Smooth muscle cell of bladder (primary cell): Measurements from ENCODE around the gene GPR107. TPM values are rescaled to one million over a fixed set of nuclear protein-coding genes. Genes with fewer than 3 reads are reported as not detected.

Experiments
- total RNA-seq: library from RNA; depleted of rRNA; stranded (reverse); fragments of >200 nt; gene quantifications from 2 replicates; pipeline ENCODE4 v1.2.3, GENCODE V29; 2014

The GPR107 gene
- 20.8 and 21.4 TPM in 2 replicates for total RNA-seq

DNA sequence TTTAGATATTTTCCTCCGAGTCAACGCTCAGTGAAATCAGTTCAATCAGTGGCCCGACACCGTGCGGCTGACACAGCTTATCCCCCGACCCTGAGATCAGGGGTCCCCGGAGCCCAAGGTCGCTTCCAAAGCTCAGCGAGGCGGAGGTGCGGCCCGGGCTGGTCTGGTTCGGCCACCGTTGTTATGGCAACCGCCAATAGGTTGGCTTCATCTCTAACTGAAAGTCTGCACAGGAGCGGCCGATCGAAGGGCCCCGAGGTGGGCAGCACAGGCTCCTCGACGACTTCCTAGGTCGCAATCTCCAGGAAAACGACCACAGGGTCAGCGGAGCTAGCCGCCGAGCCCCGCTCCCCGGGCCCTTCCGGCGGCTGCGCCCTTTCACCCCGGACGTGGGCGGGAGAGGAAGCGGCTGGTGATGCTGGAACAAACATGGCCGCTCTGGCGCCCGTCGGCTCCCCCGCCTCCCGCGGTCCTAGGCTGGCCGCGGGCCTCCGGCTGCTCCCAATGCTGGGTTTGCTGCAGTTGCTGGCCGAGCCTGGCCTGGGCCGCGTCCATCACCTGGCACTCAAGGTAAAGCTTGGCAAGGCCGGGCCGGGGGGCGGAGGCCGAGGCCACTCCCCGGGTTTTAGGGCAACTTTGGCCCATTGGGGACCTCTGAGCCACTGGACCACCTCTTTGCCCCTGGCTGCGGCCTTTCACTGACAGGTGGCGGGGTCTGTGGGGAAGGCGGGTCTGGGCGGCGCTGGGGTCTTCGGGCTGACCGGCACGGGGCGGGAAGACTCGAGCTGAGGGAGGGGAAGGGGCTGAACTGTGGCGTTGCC lies at the start of gene GPR107:
TSS of gene GPR107 (plus strand) at position 403 of the 821 bp plus-strand sequence. CDS start at position 430, 27 bp downstream.

DNA sequence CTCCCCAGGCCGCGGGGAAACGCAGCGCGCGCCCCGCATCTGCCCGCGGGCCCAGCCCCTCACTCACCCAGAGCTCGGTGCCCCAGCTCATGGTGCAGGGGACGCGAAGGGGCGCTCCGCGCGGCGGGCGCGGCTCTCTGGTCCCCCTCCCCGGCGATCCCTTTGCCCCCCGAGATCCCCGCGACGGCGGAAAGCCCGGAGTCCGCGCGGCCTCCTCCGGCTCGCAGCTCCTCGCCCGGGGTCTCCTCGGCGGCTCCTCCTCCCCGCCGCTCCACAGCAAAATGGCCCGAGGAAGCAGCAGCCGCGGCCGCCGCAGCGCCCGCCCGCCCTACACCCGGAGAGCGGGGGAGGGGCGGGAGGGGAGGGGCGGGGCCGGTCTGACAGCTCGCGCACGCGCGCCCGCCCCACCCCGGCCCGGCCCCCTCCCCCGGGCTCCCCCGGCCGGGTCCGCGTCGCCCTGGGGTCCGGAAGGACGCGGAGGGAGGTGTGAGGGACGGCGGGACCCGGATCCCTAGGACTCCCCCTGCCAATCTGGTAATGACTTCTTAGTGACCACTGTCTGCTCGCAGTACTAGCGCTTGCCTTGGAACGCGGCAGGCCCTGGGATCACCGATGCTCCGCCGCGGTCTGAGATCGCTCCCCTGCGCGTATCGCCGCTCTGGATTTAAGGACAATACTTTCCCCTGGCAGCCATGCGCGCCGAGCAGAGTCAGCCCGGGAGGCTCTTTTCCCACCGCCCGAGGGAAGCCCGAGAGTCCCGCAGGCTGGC lies 10.6 kb upstream of the GPR107 start, which contains the start of gene FNBP1:
TSS of gene FNBP1 (minus strand) at position 305 of the 769 bp plus-strand sequence. CDS start at position 91, 214 bp downstream.

DNA sequence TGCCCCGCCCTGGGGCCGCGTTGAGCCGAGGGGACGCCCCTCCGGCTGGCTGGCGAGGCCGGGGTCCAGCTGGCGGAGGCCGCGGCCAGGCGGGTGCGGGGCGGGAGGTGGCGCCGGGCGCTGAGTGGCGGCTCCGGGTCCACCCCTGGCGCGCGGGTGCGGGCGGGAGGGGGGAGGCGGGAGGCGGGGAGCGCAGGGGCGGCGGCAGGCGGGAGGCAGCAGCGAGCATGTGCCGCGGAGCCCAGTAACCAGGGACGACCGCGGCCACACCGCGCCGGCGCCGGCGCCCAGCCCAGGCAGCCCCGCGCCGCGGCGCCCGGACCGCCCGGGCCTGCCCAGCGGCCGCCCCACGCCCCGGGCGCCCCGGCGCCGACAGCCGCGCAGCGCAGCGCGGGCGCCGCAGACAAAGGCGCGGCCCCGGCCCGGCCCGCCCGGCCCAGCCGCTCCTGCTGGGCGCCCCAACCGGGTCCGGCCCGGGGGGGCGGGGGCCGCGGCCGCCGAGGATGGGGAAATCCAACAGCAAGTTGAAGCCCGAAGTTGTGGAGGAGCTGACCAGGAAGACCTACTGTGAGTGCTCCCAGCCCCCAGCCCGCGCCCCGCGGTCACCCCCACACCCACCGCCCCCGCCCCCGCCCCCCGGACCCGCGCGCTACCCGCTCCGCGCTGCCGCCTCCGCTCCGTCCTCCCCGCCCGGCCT lies 118.6 kb downstream of the GPR107 start, which contains the start of gene NCS1:
TSS of gene NCS1 (plus strand) at position 244 of the 697 bp plus-strand sequence. CDS start at position 504, 260 bp downstream.

Other genes with a start within 250 kb of the GPR107 start
- 22.0 and 33.2 TPM in 2 replicates for gene TOR1A, start 229.8 kb upstream of the GPR107 start, total RNA-seq
- gene C9orf78, start 218.6 kb upstream of the GPR107 start, total RNA-seq: 38.4 and 50.9 TPM in 2 replicates
- 9.4 and 11.8 TPM in 2 replicates for gene USP20, start 218.4 kb upstream of the GPR107 start, total RNA-seq
- 42.4 and 54.4 TPM in 2 replicates for gene FNBP1, start 10.7 kb upstream of the GPR107 start, total RNA-seq
- 32.3 and 60.0 TPM in 2 replicates for gene NCS1, start 118.5 kb downstream of the GPR107 start, total RNA-seq
- under 0.01 TPM in 2 replicates for gene HMCN2, start 211.9 kb downstream of the GPR107 start, total RNA-seq